HG02885 (cell line): Measurements from ENCODE around the gene LPIN1.

Experiments used
- ATAC-seq: cut with Tn5 transposase; IDR thresholded peaks from one replicate; pipeline ENCODE4 v1.9.1; 2021; ENCODE audit warnings: mild to moderate bottlenecking; ENCODE audit not compliant: unreplicated experiment, poor library complexity

LPIN1 gene

GRCh38 chr2:11777886-11778415, 31.5 kb downstream of the LPIN1 start:
- no peak for ATAC-seq

DNA sequence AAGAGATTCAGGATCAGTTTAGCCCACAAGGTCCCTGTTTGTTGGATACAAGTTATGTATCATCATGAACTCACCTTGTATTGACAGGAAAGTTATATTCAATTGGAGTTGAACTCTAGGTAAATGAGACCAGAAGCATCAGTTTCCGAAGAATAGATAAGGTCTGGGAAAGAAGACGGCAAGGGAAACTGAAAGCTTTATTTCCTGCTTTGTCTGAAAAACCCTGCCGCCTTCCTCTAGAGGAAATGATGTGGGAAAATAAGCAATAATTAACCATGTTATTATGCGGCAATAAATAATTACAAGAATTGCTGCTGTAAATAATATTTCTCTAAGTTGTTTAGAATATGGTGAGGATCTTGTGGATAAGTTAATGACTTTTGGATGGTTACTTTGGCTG, 32.0 kb downstream of the LPIN1 start:
- ATAC-seq: no peak

DNA sequence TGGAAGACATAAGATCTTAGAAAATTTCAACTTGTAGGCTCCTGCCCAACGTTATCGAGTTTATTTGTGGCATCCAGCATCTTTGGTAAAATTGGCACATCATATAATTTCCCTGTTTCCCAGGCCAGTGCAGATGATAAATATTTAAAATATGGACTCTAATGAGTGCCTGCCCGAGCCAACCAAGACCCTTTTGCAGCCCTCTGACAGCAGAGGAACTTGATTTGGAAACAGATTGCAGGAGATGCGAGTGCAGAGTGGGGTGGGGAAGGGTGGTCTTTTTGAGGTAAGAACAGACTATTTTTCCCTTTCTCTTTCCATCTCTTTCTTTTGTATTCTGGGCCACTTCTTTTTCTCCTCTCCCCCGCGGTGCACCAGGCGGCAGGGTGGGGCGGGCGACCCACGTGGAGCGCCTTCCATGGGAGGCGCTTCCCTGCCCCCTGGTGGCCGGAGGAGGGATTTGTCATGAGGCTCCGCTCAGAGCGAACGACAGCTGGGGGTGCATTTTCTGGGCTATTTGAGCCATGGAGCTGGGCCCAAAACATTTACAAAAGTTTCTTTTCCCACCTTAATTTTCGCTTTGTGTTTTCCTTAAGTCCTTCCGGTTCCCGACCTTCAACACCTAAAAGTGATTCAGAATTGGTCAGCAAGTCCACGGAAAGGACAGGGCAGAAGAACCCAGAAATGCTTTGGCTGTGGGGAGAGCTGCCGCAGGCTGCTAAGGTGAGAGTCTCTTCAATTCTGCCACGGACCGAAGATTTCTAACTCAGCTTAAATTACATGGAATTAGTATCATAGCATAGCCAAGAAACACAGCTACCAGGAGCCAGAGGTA, 32.7 kb downstream of the LPIN1 start:
- ATAC-seq: peak; percentile 91

GRCh38 chr2:11781602-11782001, 35.2 kb downstream of the LPIN1 start:
- ATAC-seq: no peak

- ATAC-seq: no peak
Measured at GRCh38 chr2:11784280-11784679, 37.8 kb downstream of the LPIN1 start.

DNA sequence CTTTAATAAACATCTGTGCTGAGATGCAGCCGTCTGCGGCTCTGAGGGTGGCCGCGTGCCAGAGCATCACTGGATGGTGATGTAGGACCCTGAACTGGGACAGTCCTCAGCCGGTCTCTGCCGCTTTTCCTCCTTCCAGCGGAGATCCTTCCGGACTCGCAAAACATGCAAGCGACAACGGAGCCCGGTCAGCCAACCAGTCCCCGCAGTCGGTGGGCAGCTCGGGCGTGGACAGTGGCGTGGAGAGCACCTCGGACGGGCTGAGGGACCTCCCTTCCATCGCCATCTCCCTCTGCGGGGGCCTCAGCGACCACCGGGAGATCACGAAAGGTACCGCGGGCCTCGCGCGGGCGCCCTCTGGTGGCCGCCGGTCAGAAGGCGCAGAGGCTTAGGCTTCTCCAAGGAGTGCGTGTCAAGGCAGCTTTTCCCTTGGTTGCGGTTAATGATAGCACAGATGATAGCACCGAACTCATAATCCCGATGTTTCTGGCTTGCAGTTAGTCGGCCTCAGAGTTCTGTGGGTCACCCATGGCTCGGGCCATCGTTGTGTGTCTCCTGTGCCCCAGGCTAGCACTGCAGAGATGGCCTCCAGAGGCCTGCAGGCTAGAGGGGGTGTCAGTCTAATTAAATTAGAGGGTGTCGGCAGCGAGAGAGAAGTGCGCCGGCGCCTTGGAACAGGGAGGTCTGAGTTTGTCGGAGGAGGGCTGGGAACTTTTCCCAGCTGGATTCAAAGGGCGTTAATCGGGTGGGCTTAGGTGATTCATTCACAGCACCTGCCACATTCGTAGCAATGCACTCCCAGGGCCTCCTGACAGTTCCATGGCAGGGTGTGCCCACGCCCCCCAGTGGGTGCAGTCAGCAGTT, 38.5 kb downstream of the LPIN1 start:
- peak; percentile 50 for ATAC-seq

DNA sequence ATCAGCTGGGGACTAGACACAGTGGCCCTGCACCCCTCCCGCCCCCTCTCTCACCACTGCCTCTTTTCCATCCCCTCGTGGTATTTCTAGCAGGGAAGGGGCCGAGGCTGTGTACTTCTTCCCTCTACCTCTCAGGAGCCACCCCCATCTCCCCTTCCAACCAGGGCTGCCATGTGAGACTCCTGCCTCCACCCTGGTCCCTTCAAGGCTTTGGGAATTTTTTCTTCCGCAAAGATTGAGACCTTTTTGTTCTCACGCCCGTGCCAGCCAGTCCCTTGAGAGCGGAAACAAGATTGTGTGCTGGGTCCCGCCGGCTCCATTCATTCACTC, 39.1 kb downstream of the LPIN1 start:
- no peak for ATAC-seq

- ATAC-seq: no peak
Measured at GRCh38 chr2:11786191-11786590, 39.8 kb downstream of the LPIN1 start.

- ATAC-seq: no peak
Measured at GRCh38 chr2:11786592-11786991, 40.2 kb downstream of the LPIN1 start.

GRCh38 chr2:11787991-11788390, 41.6 kb downstream of the LPIN1 start:
- no peak for ATAC-seq

DNA sequence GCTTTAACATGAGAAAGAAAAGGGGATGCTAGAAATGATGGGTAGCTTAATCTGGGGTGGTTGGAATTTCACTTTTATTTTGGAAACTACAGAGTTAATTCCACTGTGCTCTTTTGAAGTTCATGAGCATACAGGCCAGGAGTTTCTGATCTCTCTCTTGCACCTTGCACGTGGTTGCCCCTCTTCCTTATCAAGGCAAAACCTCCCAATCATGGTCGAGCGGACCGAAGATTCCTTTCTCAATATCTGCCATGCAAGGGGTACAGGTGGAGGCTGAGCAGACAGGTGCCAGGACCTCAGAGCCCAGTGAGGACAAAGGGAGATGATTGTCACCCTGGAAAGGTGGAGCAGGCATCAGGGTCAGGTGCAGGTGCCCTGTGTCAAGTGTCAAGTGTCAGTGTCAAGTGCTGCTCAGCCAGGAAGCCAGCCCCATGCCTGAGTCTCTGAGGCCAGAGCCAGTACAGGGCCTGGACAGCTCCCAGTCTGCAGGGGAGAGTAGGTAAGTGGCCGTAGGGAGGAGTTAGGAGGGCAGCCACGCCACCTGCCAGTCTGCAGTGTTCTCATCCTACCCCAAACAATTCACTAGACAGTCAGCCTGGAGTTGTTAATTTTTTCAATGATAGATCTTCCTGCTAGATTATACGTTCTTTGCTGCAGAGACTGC, 42.2 kb downstream of the LPIN1 start:
- ATAC-seq: no peak

DNA sequence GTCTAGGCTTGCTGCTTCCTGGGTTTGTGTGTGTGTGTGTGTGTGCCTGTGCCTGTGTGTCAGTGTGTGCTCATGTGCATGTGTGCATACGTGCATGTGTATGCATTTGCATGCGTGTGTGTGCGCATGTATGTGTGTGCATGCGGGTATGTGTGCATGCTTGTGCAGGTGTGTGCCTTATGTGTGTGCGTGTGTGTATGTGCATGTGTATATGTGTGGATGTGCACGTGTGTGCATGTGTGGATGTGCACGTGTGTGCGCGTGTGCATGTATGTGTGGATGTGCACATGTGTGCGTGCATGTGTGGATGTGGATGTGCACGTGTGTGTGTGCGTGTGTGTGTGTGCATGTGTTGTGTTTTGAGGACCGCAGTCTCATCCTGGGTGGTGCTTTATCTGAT, 42.8 kb downstream of the LPIN1 start:
- ATAC-seq: no peak

GRCh38 chr2:11790228-11790627, 43.8 kb downstream of the LPIN1 start:
- no peak for ATAC-seq

GRCh38 chr2:11795590-11795989, 49.2 kb downstream of the LPIN1 start:
- ATAC-seq: no peak

DNA sequence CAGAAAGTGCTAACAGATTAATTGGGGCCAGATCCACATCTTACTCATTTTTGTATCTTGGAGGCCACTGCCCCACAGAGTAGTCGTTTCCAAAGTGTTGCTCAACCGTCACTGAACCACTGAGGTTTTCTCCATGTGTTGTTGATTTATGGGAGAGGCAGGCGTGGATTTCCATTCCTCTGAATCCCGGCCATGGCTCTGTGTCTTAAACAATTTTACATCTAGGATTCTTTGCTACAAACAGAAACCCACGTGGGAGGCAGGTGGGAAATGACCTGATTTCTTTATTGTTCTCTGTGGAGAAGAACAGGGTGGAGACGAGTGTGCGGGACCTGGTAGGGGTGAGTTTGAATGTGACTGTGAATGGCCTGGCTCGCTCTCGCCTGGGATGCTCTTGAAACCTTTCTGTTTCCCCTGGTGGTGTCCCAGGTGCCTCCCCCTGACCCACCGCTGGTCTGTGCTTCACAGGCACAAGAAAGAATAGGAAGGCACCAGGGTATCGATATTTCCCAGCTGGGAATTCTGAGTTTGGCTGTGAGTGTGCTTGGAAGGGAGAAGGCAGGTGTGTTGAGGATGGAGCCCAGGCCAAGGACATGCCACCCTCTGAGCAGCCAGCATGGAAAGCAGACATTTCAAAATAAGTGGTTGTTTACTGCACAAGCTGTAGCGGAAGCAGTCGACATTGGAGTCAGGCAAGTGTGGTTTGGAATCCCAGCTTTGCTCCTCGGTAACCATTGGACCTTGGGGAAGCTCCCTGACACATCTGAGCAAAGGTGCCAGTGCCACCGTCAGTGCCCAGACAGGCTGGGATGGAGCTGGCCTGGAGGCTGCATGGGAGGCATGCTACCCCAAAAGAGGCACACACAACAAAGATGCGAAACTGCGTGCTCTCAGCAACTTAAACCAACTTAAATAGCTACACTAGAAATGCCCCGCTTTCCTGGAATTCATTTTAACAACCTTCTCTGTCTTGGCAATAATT, 50.0 kb downstream of the LPIN1 start:
- ATAC-seq: no peak

DNA sequence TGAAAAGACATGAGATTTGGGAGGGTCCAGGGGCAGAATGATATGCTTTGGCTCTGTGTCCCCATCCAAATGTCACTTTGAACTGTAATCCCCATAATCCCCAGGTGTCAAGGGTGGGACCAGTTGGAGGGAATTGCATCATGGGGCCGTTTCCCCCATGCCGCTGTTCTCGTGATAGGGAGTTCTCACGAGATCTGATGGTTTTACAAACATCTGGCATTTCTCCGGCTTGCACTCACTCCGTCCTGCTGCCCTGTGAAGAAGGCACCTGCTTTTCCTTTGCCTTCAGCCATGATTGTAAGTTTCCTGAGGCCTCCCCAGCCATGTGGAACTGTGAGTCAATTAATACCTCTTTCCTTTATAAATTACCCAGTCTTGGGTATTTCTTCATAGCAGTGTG, 51.4 kb downstream of the LPIN1 start:
- no peak for ATAC-seq

DNA sequence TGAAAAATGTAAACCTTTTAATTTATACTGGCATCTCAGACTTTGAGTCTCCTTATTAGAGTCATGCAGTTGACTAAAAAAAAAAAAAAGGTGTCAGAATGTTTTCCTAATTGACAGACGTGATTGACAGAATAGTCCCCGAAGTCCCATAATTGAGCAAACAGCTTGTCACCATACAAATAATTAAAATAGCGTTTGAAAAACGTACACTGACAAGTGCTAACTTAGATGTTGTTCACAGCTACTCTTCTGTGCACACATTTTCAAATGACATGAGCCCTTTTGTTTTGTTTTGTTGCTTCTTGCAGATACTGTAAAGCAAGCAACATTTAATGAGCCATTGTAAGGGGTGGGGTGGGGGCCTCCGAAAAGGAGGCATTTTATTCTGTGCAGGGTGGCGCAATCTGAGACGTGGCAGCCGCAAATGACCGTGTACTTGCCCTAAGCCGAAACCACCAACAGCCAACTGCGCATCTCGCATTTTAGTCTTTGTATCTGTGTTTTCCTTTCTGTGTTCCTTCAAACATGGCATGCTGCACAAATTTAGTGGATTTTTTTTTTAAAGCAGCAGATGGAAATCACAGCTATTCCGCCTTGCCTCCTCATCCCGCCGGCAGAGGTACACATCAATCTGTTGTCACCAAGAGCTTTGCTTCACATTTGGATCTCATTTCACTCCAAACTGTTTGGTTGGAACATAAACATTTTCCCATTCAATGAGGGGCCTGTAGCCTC, 52.4 kb downstream of the LPIN1 start:
- ATAC-seq: no peak

DNA sequence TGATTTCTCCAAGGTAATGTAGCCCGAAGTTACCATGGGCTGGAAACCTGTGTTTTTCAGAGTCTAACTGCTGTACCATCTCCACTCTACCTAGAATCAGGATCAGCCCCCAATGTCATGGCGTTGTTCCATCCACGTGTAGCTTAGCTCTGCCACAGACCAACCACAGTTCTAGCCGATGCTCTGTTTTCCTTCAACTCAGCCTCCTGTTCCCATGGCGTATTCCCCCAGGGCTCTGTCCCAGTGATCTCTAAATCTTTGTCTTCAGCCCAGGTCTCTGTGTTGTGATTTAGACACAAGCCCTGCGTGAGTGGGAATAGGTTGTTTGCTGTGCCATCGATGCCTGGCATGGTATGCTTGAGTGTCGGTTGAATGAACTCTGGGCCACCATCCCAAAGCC, 53.4 kb downstream of the LPIN1 start:
- no peak for ATAC-seq

DNA sequence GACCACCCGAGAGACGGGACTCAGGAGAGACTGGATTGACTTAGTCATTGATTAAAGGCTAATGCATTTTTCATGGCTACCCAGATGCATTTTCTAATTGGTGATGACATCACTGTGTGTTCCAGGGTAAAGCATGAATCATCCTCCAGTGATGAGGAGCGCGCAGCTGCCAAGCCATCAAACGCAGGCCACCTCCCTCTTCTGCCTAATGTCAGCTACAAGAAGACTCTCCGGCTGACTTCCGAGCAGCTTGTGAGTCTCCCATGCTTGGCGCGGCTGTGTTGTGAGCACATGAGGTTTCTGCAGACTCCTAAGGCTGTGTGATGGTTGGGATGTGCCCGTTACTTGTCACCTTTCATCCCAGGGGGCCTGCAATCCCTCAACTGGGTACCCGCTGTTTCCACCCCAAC, 56.4 kb downstream of the LPIN1 start:
- no peak for ATAC-seq
